HCT116 (cell line): ENCODE measurements around the gene IMMP2L. TPM values are rescaled to one million over a fixed set of nuclear protein-coding genes. Genes with fewer than 3 reads are reported as not detected.

Source experiments
- ATAC-seq: fragments of 200-7000 bp; cut with Tn5 transposase; 2 replicates; pipeline ENCODE4 v1.9.1; 2020; ENCODE audit warnings: mild to moderate bottlenecking, moderate library complexity
- BruUV-seq: library from RNA; stranded (reverse); fragments of 400-500 nt; replicated peaks from 2 replicates; lab custom pipeline; 2021; lab: Mats Ljungman, UMichigan
- CTCF ChIA-PET: fragments of 300-600 bp; sonication (Branson Sonifier 250); formaldehyde crosslinking; loops from one replicate; lab custom pipeline; 2021; ENCODE audit warnings: antibody characterized with exemption; lab: Charles Lee
- POLR2A ChIA-PET: fragments of 300-600, 350-600 bp; sonication (Branson Sonifier 250); formaldehyde crosslinking; loops from one replicate; lab custom pipeline; 2021; ENCODE audit warnings: antibody characterized with exemption; lab: Charles Lee
- RAD21 ChIA-PET, 2 experiments: fragments of 300-600 bp; sonication (Branson Sonifier 250); formaldehyde crosslinking; loops; one replicate each; lab custom pipeline; 2023; ENCODE audit warnings: low total read pairs in 2 of 2; ENCODE audit not compliant: uncharacterized antibody in 2 of 2, unreplicated experiment in 2 of 2, low non-redundant PET in 1 of 2; lab: Charles Lee
- DNase-seq: peaks from one replicate; pipeline ENCODE4 v3.0.0-alpha.2; 2010; ENCODE audit warnings: low read depth, low spot score
- H2AFZ ChIP-seq: fragments of 200-600 bp; shearing (Covaris generic), sonication (generic); 2 replicates; pipeline ENCODE4 v1.6.1; 2017; ENCODE audit warnings: low read depth, mixed run types, mixed read lengths, antibody characterized with exemption, low read length; ENCODE audit not compliant: poor library complexity, severe bottlenecking
- H3K27ac ChIP-seq: 2 replicates; pipeline ENCODE4 v1.5.1; 2012; ENCODE audit warnings: low read depth, low read length
- H3K27me3 ChIP-seq: fragments of 200-600 bp; sonication (generic); 2 replicates; pipeline ENCODE4 v1.6.1; 2016; ENCODE audit warnings: mixed run types, low read length, mixed read lengths; ENCODE audit not compliant: insufficient read depth
- H3K36me3 ChIP-seq, 2 experiments: fragments of 200-500 bp in 1 of 2; fragments of 200-600 bp in 1 of 2; sonication (Bioruptor generic) in 1 of 2; sonication (generic) in 1 of 2; 2 replicates each; pipeline versions ENCODE4 v1.5.1 to v1.6.1; 2014 to 2016; ENCODE audit warnings: low read length in 2 of 2, inconsistent platforms in 1 of 2, mixed read lengths in 1 of 2, mixed run types in 1 of 2; ENCODE audit not compliant: insufficient read depth in 2 of 2, control insufficient read depth in 1 of 2
- H3K4me1 ChIP-seq, 2 experiments: fragments of 200-600 bp in 1 of 2; sonication (generic) in 1 of 2; 2 replicates each; pipeline versions ENCODE4 v1.5.1 to v1.6.1; 2012 to 2017; ENCODE audit warnings: low read length in 2 of 2, inconsistent platforms in 1 of 2, mild to moderate bottlenecking in 1 of 2, mixed read lengths in 1 of 2, mixed run types in 1 of 2, moderate library complexity in 1 of 2; ENCODE audit not compliant: insufficient read depth in 2 of 2, control insufficient read depth in 1 of 2
- H3K4me2 ChIP-seq: fragments of 200-600 bp; sonication (generic); 2 replicates; pipeline ENCODE4 v1.6.1; 2017; ENCODE audit warnings: mixed run types, low read length, mixed read lengths
- H3K4me3 ChIP-seq, 2 experiments: fragments of 200-600 bp in 1 of 2; sonication (generic) in 1 of 2; replicated peaks in 1 of 2; 2 replicates each; pipeline ENCODE4 v1.5.1; 2011 to 2016; ENCODE audit warnings: low read length in 2 of 2, control low read depth in 1 of 2, low read depth in 1 of 2, mild to moderate bottlenecking in 1 of 2, mixed read lengths in 1 of 2, mixed run types in 1 of 2
- H3K79me2 ChIP-seq: fragments of 200-600 bp; sonication (generic); 2 replicates; pipeline ENCODE4 v1.6.1; 2017; ENCODE audit warnings: mild to moderate bottlenecking, mixed run types, low read length, moderate library complexity, mixed read lengths; ENCODE audit not compliant: insufficient read depth
- H3K9ac ChIP-seq: fragments of 200-600 bp; sonication (generic); 2 replicates; pipeline ENCODE4 v1.6.1; 2016; ENCODE audit warnings: low read length, mixed read lengths
- H3K9me2 ChIP-seq: fragments of 200-600 bp; sonication (generic), shearing (Covaris generic); 2 replicates; pipeline ENCODE4 v1.6.1; 2017; ENCODE audit warnings: mixed run types, mild to moderate bottlenecking, moderate library complexity; ENCODE audit not compliant: insufficient read depth
- H3K9me3 ChIP-seq, 2 experiments: fragments of 200-500 bp in 1 of 2; fragments of 200-600 bp in 1 of 2; sonication (Bioruptor generic) in 1 of 2; sonication (generic) in 1 of 2; 2 replicates each; pipeline ENCODE4 v1.6.1; 2014 to 2017; ENCODE audit warnings: low read length in 2 of 2, mixed read lengths in 2 of 2, inconsistent platforms in 1 of 2, low read depth in 1 of 2, mild to moderate bottlenecking in 1 of 2, mixed run types in 1 of 2, moderate library complexity in 1 of 2; ENCODE audit not compliant: control insufficient read depth in 1 of 2, insufficient read depth in 1 of 2
- H4K20me1 ChIP-seq: fragments of 200-600 bp; sonication (generic), shearing (Covaris generic); 2 replicates; pipeline ENCODE4 v1.6.1; 2017; ENCODE audit warnings: mixed run types, mild to moderate bottlenecking, moderate library complexity; ENCODE audit not compliant: insufficient read depth
- CBX3 ChIP-seq: IDR thresholded peaks from 2 replicates; pipeline ENCODE4 v1.6.1; 2012; ENCODE audit warnings: low read depth
- EGR1 ChIP-seq: IDR thresholded peaks from 2 replicates; pipeline ENCODE4 v1.6.1; 2012; ENCODE audit warnings: low read depth
- ELF1 ChIP-seq: IDR thresholded peaks from 2 replicates; pipeline ENCODE4 v1.6.1; 2012; ENCODE audit warnings: low read depth, borderline replicate concordance
- EZH2 ChIP-seq: fragments of 200-600 bp; sonication (generic); IDR thresholded peaks from 2 replicates; pipeline ENCODE4 v1.6.1; 2017; ENCODE audit warnings: antibody characterized with exemption, mixed run types
- EZH2phosphoT487 ChIP-seq: fragments of 200-600 bp; IDR thresholded peaks from 2 replicates; pipeline ENCODE4 v1.6.1; 2018; ENCODE audit warnings: antibody characterized with exemption, borderline replicate concordance
- FOSL1 ChIP-seq: IDR thresholded peaks from 2 replicates; pipeline ENCODE4 v1.6.1; 2012; ENCODE audit warnings: low read depth
- JUND ChIP-seq: IDR thresholded peaks from 2 replicates; pipeline ENCODE4 v1.6.1; 2012
- RAD21 ChIP-seq: IDR thresholded peaks from 2 replicates; pipeline ENCODE4 v1.6.1; 2012; ENCODE audit warnings: low read depth, mild to moderate bottlenecking
- SIN3A ChIP-seq: IDR thresholded peaks from 2 replicates; pipeline ENCODE4 v1.6.1; 2012; ENCODE audit warnings: low read depth
- SP1 ChIP-seq: IDR thresholded peaks from 2 replicates; pipeline ENCODE4 v1.6.1; 2012; ENCODE audit warnings: low read depth
- SRF ChIP-seq: IDR thresholded peaks from 2 replicates; pipeline ENCODE4 v1.6.1; 2012; ENCODE audit warnings: low read depth
- TCF7L2 ChIP-seq: IDR thresholded peaks from 2 replicates; pipeline ENCODE4 v1.7.0; 2011; ENCODE audit warnings: borderline replicate concordance, inconsistent platforms; ENCODE audit not compliant: insufficient read depth, insufficient read length; ENCODE audit errors: extremely low read depth
- YY1 ChIP-seq: IDR thresholded peaks from 2 replicates; pipeline ENCODE4 v1.6.1; 2011; ENCODE audit warnings: low read length, low read depth, moderate library complexity, mild to moderate bottlenecking; ENCODE audit not compliant: insufficient replicate concordance; ENCODE audit errors: extremely low read depth
- ZFX ChIP-seq: fragments of 450-650 bp; IDR thresholded peaks from 2 replicates; pipeline ENCODE4 v1.6.1; 2017
- intact Hi-C: fragments of 100-400 bp; cut with micrococcal nuclease; formaldehyde crosslinking; loops from 2 replicates; pipeline ENCODE4 v1.10.0; 2022
- total RNA-seq: library from RNA; stranded (reverse); gene quantifications from one replicate; pipeline ENCODE4 v1.2.1, GENCODE V29; 2021; ENCODE audit not compliant: unreplicated experiment
- TF ChIP-seq, protein P1 (sequence below): IDR thresholded peaks from 2 replicates; pipeline ENCODE4 v1.6.1; 2012
- TF ChIP-seq, protein P2 (sequence below): IDR thresholded peaks from 2 replicates; pipeline ENCODE4 v1.6.1; 2012; ENCODE audit warnings: low read depth
- TF ChIP-seq, protein P3 (sequence below): IDR thresholded peaks from 2 replicates; pipeline ENCODE4 v1.6.1; 2012
- TF ChIP-seq, protein P4 (sequence below): IDR thresholded peaks from 2 replicates; pipeline ENCODE4 v1.6.1; 2011; ENCODE audit warnings: mild to moderate bottlenecking, low read length, moderate library complexity; ENCODE audit not compliant: insufficient replicate concordance; ENCODE audit errors: extremely low read depth
- TF ChIP-seq, protein P5 (sequence below), 3 experiments: fragments of 200-600 bp in 1 of 3; sonication (generic) in 1 of 3; IDR thresholded peaks in 2 of 3; conservative IDR thresholded peaks in 1 of 3; 2 replicates each; pipeline ENCODE4 v1.5.1; 2012 to 2017; ENCODE audit warnings: low read depth in 2 of 3, low read length in 2 of 3, antibody characterized with exemption in 1 of 3, borderline replicate concordance in 1 of 3, control low read depth in 1 of 3, mild to moderate bottlenecking in 1 of 3, mixed read lengths in 1 of 3, mixed run types in 1 of 3, moderate library complexity in 1 of 3; ENCODE audit not compliant: insufficient read depth in 1 of 3

IMMP2L gene
- total RNA-seq, 1 experiment from 2014 or later, result 21.1 TPM

DNA sequence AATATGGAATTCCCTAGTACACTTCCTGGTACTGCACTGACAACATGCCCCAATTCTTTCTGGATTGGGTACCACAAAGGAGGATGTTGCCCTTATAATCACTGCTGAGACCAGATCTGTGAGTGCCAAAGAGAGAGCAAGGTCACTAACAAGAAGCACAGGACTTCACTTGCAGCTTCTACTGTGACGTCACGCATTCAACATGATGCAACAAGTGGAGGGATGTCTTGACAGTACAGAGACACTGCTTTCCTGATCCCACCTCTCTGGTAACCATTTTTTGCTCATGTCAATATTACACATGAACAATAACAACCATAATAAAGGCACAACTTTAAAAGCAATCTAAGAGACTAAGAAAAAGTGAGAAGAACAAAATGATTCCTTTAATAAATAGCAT, 885.5 kb downstream of the IMMP2L start:
- no peak overlapping the region for H3K4me2 ChIP-seq
- DNase-seq, result no peak
- no TSS peak for BruUV-seq

More for the DNA sequence above, 885.5 kb downstream of the IMMP2L start:
- Histone ChIP-seq H3K79me2 (no peaks in the 10 kb centered on the region), H3K36me3 (no peaks in the 10 kb centered on the region), H3K4me1 (no peaks in the 10 kb centered on the region), H3K9me3 (no peaks in the 10 kb centered on the region), H3K4me3 (no peak overlapping the region), H3K27me3 (no peaks in the 10 kb centered on the region), H3K9me2 (no peaks in the 10 kb centered on the region), H2AFZ (no peak overlapping the region), H3K9ac (no peak overlapping the region), H4K20me1 (no peaks in the 10 kb centered on the region), H3K27ac (no peak overlapping the region)
- TF ChIP-seq SRF (no peak), RAD21 (no peak), EZH2 (no peak), ZFX (no peak), ELF1 (no peak), YY1 (no peak), TCF7L2 (no peak), CBX3 (no peak), FOSL1 (no peak), SIN3A (no peak), EGR1 (no peak), JUND (no peak), SP1 (no peak), EZH2phosphoT487 (no peak)
- TF ChIP-seq, protein P1, sequence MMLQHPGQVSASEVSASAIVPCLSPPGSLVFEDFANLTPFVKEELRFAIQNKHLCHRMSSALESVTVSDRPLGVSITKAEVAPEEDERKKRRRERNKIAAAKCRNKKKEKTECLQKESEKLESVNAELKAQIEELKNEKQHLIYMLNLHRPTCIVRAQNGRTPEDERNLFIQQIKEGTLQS, result no peak
- TF ChIP-seq, protein P2, sequence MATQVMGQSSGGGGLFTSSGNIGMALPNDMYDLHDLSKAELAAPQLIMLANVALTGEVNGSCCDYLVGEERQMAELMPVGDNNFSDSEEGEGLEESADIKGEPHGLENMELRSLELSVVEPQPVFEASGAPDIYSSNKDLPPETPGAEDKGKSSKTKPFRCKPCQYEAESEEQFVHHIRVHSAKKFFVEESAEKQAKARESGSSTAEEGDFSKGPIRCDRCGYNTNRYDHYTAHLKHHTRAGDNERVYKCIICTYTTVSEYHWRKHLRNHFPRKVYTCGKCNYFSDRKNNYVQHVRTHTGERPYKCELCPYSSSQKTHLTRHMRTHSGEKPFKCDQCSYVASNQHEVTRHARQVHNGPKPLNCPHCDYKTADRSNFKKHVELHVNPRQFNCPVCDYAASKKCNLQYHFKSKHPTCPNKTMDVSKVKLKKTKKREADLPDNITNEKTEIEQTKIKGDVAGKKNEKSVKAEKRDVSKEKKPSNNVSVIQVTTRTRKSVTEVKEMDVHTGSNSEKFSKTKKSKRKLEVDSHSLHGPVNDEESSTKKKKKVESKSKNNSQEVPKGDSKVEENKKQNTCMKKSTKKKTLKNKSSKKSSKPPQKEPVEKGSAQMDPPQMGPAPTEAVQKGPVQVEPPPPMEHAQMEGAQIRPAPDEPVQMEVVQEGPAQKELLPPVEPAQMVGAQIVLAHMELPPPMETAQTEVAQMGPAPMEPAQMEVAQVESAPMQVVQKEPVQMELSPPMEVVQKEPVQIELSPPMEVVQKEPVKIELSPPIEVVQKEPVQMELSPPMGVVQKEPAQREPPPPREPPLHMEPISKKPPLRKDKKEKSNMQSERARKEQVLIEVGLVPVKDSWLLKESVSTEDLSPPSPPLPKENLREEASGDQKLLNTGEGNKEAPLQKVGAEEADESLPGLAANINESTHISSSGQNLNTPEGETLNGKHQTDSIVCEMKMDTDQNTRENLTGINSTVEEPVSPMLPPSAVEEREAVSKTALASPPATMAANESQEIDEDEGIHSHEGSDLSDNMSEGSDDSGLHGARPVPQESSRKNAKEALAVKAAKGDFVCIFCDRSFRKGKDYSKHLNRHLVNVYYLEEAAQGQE, result no peak
- TF ChIP-seq, protein P3, sequence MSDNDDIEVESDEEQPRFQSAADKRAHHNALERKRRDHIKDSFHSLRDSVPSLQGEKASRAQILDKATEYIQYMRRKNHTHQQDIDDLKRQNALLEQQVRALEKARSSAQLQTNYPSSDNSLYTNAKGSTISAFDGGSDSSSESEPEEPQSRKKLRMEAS, result no peak
- TF ChIP-seq, protein P4, sequence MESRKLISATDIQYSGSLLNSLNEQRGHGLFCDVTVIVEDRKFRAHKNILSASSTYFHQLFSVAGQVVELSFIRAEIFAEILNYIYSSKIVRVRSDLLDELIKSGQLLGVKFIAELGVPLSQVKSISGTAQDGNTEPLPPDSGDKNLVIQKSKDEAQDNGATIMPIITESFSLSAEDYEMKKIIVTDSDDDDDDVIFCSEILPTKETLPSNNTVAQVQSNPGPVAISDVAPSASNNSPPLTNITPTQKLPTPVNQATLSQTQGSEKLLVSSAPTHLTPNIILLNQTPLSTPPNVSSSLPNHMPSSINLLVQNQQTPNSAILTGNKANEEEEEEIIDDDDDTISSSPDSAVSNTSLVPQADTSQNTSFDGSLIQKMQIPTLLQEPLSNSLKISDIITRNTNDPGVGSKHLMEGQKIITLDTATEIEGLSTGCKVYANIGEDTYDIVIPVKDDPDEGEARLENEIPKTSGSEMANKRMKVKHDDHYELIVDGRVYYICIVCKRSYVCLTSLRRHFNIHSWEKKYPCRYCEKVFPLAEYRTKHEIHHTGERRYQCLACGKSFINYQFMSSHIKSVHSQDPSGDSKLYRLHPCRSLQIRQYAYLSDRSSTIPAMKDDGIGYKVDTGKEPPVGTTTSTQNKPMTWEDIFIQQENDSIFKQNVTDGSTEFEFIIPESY, result no peak
- TF ChIP-seq, protein P5, sequence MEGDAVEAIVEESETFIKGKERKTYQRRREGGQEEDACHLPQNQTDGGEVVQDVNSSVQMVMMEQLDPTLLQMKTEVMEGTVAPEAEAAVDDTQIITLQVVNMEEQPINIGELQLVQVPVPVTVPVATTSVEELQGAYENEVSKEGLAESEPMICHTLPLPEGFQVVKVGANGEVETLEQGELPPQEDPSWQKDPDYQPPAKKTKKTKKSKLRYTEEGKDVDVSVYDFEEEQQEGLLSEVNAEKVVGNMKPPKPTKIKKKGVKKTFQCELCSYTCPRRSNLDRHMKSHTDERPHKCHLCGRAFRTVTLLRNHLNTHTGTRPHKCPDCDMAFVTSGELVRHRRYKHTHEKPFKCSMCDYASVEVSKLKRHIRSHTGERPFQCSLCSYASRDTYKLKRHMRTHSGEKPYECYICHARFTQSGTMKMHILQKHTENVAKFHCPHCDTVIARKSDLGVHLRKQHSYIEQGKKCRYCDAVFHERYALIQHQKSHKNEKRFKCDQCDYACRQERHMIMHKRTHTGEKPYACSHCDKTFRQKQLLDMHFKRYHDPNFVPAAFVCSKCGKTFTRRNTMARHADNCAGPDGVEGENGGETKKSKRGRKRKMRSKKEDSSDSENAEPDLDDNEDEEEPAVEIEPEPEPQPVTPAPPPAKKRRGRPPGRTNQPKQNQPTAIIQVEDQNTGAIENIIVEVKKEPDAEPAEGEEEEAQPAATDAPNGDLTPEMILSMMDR (IDR thresholded peaks at IDR 0.05 in 2 of 3, conservative IDR thresholded peaks at IDR 0.05 in 1 of 3; ENCODE audit: borderline replicate concordance in 1 of 3, insufficient read depth in 1 of 3, low read depth in 2 of 3, low read length in 2 of 3), result no peak
- ChIA-PET POLR2A (no interaction called here), CTCF (no interaction called here), RAD21 (no interaction called here)
- intact Hi-C loops, result loop anchor here (1.0 kb wide), 1 partner anchor 22 kb away; no protein-coding TSS in a partner anchor
- ATAC-seq, result no peak
